Spleen (tissue), 7 donors: ENCODE measurements around the gene MYO1D.

Experiments
- CTCF ChIP-seq, 11 experiments: fragments of 200-600 bp in 7 of 11; fragments of 450-650 bp in 4 of 11; sonication (generic) in 4 of 11; IDR thresholded peaks in 8 of 11; conservative IDR thresholded peaks in 3 of 11; 1 replicate in 7 of 11; 2 replicates in 4 of 11; pipeline versions ENCODE4 v1.4.0 to v1.8.0; 2016 to 2021; ENCODE audit warnings: antibody characterized with exemption in 11 of 11, inconsistent platforms in 4 of 11, mild to moderate bottlenecking in 1 of 11
- POLR2A ChIP-seq, 3 donors: fragments of 450-650 bp; IDR thresholded peaks; one replicate each; pipeline ENCODE4 v1.5.1; 2017; ENCODE audit warnings: antibody characterized with exemption in 3 of 3, mild to moderate bottlenecking in 1 of 3
- POLR2AphosphoS5 ChIP-seq, 3 donors: sonication (generic); formaldehyde crosslinking; IDR thresholded peaks; one replicate each; pipeline ENCODE4 v1.5.1; 2017; ENCODE audit warnings: antibody characterized with exemption in 3 of 3
- donor health status: DM: no; HTN: no; CAD: no; lungs with moderate emphysema.
- donor health status: DM: no; HTN: no; CAD: no.
- donor health status: DM: no; HTN: no; CAD: no.

DNA sequence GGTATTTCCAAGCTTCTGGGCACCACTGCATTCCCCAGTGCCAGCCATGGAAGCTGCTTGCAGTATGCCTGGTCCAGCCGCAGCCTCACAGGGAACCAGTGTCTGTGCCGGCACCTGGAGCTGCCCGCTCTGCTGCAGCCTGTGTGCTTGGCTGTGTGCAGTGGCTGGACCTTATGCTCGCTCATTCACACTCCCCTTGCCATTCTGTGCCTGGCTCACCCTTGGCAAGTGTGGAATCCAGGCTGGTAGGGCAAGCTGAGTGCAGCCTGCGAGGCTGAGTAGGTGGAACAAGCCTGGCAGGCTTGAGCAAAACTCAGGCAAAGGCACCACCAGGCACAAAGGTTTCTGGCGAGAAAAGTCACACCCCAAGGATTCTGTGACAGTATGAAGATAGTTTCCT lies 144.0 kb downstream of the MYO1D start:
- TF ChIP-seq CTCF (IDR thresholded peaks at IDR 0.05 in 8 of 11, conservative IDR thresholded peaks at IDR 0.05 in 3 of 11) (no peak), POLR2A (IDR thresholded peaks at IDR 0.05) (no peak), POLR2AphosphoS5 (IDR thresholded peaks at IDR 0.05) (no peak)
